CD4-positive, CD25-positive, alpha-beta regulatory T cell (primary cell): ENCODE measurements around the gene KRTAP9-1. TPM values are rescaled to one million over a fixed set of nuclear protein-coding genes. Genes with fewer than 3 reads are reported as not detected.
"Not testable (repeated sequence)": the region's sequence is repeated elsewhere in the genome, so short reads cannot be mapped to it uniquely, and the experiment has no call there.

Experiments
- ATAC-seq, 2 donors: fragments of 150-1000 bp; cut with Tn5 transposase; one replicate each; pipeline ENCODE4 v1.10.0; 2021; ENCODE audit warnings: low read depth in 2 of 2, moderate number of reproducible peaks in 2 of 2, moderate library complexity in 1 of 2
- DNase-seq, 3 donors: peaks; one replicate each; pipeline versions ENCODE4 v3.0.0 to v3.0.0-alpha.2; 2012 to 2022; ENCODE audit warnings: mixed read lengths in 1 of 3
- H3K27ac ChIP-seq: one replicate; pipeline ENCODE4 v1.7.0; 2013; ENCODE audit warnings: mild to moderate bottlenecking, low read length; ENCODE audit not compliant: insufficient read depth, poor library complexity, severe bottlenecking
- H3K27me3 ChIP-seq: one replicate; pipeline ENCODE4 v1.7.0; 2013; ENCODE audit warnings: low read length; ENCODE audit not compliant: control insufficient read depth, insufficient read depth
- H3K36me3 ChIP-seq: one replicate; pipeline ENCODE4 v1.7.0; 2013; ENCODE audit warnings: mild to moderate bottlenecking, low read length, moderate library complexity; ENCODE audit not compliant: control insufficient read depth, insufficient read depth
- H3K4me1 ChIP-seq: 2 replicates; pipeline ENCODE4 v1.7.0; 2013; ENCODE audit warnings: mild to moderate bottlenecking, low read length; ENCODE audit not compliant: insufficient read depth, control insufficient read depth, poor library complexity, severe bottlenecking
- H3K4me3 ChIP-seq: one replicate; pipeline ENCODE4 v1.7.0; 2013; ENCODE audit warnings: low read depth, mild to moderate bottlenecking, low read length, moderate library complexity
- H3K9me3 ChIP-seq, 2 experiments: 1 replicate in 1 of 2; 2 replicates in 1 of 2; pipeline ENCODE4 v1.7.0; 2013; ENCODE audit warnings: low read length in 2 of 2, mild to moderate bottlenecking in 1 of 2, moderate library complexity in 1 of 2; ENCODE audit not compliant: control insufficient read depth in 2 of 2
- H3K27ac Mint-ChIP-seq, 3 donors: one replicate each; pipeline ENCODE4 v1.8.0; 2020 to 2022; ENCODE audit warnings: mild to moderate bottlenecking in 3 of 3, mixed read lengths in 3 of 3, moderate library complexity in 2 of 3
- H3K27me3 Mint-ChIP-seq: one replicate; pipeline ENCODE4 v1.8.0; 2022; ENCODE audit warnings: mild to moderate bottlenecking, mixed read lengths
- H3K36me3 Mint-ChIP-seq: one replicate; pipeline ENCODE4 v1.8.0; 2020; ENCODE audit warnings: mixed read lengths
- H3K4me1 Mint-ChIP-seq, 4 donors: one replicate each; pipeline ENCODE4 v1.8.0; 2020 to 2022; ENCODE audit warnings: mixed read lengths in 4 of 4, mild to moderate bottlenecking in 1 of 4
- H3K4me3 Mint-ChIP-seq, 4 donors: one replicate each; pipeline ENCODE4 v1.8.0; 2020 to 2022; ENCODE audit warnings: mild to moderate bottlenecking in 4 of 4, mixed read lengths in 4 of 4, moderate library complexity in 3 of 4
- H3K9me3 Mint-ChIP-seq, 7 donors: one replicate each; pipeline ENCODE4 v1.8.0; 2020 to 2022; ENCODE audit warnings: mixed read lengths in 7 of 7, mild to moderate bottlenecking in 3 of 7, moderate library complexity in 2 of 7
- polyA plus RNA-seq, 4 donors: library from polyadenylated mRNA; unstranded; fragments of 300-500 nt; fragmentation: Illumina TruSeq; gene quantifications; one replicate each; pipeline ENCODE4 v1.2.3, GENCODE V29; 2021
- total RNA-seq: library from RNA; stranded (reverse); gene quantifications from one replicate; pipeline ENCODE4 v1.2.3, GENCODE V29; 2022

KRTAP9-1 gene
- total and polyA plus RNA-seq, 5 donors from 2014 or later = not detected

DNA sequence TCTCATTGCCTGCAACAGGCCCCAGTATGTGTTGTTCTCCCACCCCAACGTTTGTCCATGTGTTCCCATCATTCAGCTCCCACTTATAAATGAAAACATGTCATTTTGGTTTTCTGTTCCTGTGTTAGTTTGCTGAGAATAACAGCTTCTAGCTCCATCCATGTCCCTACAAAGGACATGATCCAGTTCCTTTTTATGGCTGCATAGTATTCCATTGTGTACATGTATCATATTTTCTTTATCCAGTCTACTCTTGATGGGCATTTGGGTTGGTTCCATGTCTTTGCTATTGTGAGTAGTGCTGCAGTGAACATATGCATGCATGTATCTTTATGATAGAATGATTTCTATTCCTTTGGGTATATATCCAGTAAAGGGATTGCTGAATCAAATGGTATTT lies 26.0 kb downstream of the KRTAP9-1 start:
- Mint-ChIP-seq H3K4me3 (no peak overlapping the region), H3K36me3 (no peaks in the 10 kb centered on the region), H3K27ac (no peak overlapping the region), H3K4me1 (peaks cover 0 to 2% (median under 1%) of the 10 kb centered on the region in 4 donors), H3K9me3 (peaks cover 0 to 10% (median 2%) of the 10 kb centered on the region in 7 donors), H3K27me3 (peaks cover 23% of the 10 kb centered on the region)
- DNase-seq (no peak), ATAC-seq (no peak)
- H3K9me3 ChIP-seq = no peaks in the 10 kb centered on the region
- H3K36me3 ChIP-seq = no peaks in the 10 kb centered on the region
- H3K4me1 ChIP-seq = no peaks in the 10 kb centered on the region
- H3K27me3 ChIP-seq = peaks cover 10% of the 10 kb centered on the region
- no peak overlapping the region for H3K4me3 ChIP-seq
- no peak overlapping the region for H3K27ac ChIP-seq

DNA sequence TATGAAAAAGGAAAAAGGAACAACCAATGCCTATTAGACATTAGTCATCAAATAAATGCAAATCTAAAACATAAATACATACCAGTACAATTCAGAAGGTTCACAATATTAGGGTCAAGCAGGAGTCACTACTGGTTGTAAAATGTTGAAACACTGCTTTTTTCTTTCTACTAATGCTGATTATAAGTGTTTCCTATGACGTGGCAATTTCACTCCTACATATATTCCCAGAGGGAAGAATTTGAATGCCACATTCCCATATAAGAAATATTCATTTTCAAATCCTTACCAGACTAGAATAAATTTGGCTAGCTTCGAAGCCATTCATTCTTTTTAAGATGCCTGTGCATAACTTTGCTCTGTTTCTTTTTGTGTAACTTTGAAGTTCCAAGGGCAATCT lies 34.1 kb downstream of the KRTAP9-1 start:
- Histone ChIP-seq H3K4me1 (no peaks in the 10 kb centered on the region), H3K4me3 (no peak overlapping the region), H3K27ac (no peak overlapping the region), H3K27me3 (peaks cover 6% of the 10 kb centered on the region), H3K36me3 (no peaks in the 10 kb centered on the region), H3K9me3 (no peaks in the 10 kb centered on the region)
- DNase-seq = no peak
- no peak overlapping the region for H3K4me3 Mint-ChIP-seq
- H3K4me1 Mint-ChIP-seq = peaks cover 0 to 3% (median 0%) of the 10 kb centered on the region in 4 donors
- ATAC-seq = no peak
- H3K9me3 Mint-ChIP-seq = peaks cover 0 to 8% (median 2%) of the 10 kb centered on the region in 7 donors
- H3K36me3 Mint-ChIP-seq = no peaks in the 10 kb centered on the region
- no peak overlapping the region for H3K27ac Mint-ChIP-seq
- peaks cover 34% of the 10 kb centered on the region for H3K27me3 Mint-ChIP-seq

DNA sequence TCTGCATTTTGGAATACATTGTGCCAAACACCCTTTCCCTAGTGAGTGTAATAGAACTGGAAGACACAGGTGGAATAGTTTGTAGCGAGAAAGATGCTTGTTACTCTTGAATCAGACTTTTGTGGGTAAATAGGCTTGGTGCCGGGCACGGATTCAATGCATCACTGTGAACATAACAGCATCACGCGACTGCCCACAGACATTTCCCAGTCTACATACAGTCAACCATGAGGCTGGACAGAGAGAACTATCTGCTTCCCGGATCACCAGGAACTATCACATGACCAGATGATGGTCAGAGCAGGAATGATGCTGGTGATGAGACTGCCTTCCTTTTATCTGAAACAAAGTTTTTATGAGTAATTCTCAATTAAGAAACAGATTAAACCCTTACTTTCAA lies 36.4 kb downstream of the KRTAP9-1 start:
- no peaks in the 10 kb centered on the region for H3K9me3 ChIP-seq
- DNase-seq = no peak
- Mint-ChIP-seq H3K4me3 (no peak overlapping the region), H3K9me3 (peaks cover 0 to 1% (median 0%) of the 10 kb centered on the region in 7 donors), H3K27ac (no peak overlapping the region), H3K36me3 (no peaks in the 10 kb centered on the region), H3K4me1 (peaks cover 0 to 6% (median 2%) of the 10 kb centered on the region in 4 donors), H3K27me3 (peaks cover 26% of the 10 kb centered on the region)
- no peaks in the 10 kb centered on the region for H3K4me1 ChIP-seq
- peaks cover 9% of the 10 kb centered on the region for H3K27me3 ChIP-seq
- no peak overlapping the region for H3K4me3 ChIP-seq
- no peaks in the 10 kb centered on the region for H3K36me3 ChIP-seq
- no peak for ATAC-seq
- H3K27ac ChIP-seq = no peak overlapping the region

DNA sequence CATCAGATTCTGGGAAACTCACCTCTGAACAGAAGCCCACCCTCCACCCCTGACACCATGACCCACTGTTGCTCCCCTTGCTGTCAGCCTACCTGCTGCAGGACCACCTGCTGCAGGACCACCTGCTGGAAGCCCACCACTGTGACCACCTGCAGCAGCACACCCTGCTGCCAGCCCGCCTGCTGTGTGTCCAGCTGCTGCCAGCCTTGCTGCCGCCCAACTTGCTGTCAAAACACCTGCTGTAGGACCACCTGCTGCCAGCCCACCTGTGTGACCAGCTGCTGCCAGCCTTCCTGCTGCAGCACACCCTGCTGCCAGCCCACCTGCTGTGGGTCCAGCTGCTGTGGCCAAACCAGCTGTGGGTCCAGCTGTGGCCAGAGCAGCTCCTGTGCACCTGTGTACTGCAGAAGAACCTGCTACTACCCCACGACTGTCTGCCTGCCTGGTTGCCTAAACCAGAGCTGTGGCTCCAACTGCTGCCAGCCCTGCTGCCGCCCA lies 37.0 kb downstream of the KRTAP9-1 start, which contains the start of gene KRTAP9-2:
Gene KRTAP9-2, plus strand, starts transcription at position 51 of the 498 bp plus-strand sequence. Its CDS starts 7 bp downstream, at position 58.
- H3K27me3 ChIP-seq, H3K27ac ChIP-seq, H3K36me3 ChIP-seq, H3K4me1 ChIP-seq, H3K4me1 Mint-ChIP-seq, H3K9me3 ChIP-seq, H3K4me3 Mint-ChIP-seq, DNase-seq, H3K9me3 Mint-ChIP-seq, H3K36me3 Mint-ChIP-seq, ATAC-seq, H3K4me3 ChIP-seq, H3K27ac Mint-ChIP-seq: not testable (repeated sequence)
- H3K27me3 Mint-ChIP-seq = peaks cover 26% of the 10 kb centered on the region

DNA sequence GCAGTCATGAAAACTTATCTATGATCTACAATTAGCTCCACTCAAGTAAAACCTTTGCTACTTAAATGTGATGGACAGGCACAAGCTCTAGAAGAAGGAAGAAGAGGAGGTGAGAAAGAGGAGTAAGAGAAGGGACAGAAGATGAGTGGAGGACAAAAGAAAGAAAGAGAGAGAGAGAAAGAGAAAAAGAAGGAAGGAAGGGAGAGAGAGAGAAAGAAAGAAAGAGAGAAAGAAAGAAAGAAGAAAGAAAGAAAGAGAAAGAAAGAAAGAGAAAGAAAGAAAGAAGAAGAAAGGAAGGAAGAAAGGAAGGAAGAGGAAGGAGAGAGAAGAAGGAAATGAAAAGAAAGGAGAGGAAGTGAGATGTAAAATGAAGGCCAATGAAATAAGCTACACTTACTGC lies 40.4 kb downstream of the KRTAP9-1 start:
- no peak for DNase-seq
- no peak overlapping the region for H3K27ac Mint-ChIP-seq

DNA sequence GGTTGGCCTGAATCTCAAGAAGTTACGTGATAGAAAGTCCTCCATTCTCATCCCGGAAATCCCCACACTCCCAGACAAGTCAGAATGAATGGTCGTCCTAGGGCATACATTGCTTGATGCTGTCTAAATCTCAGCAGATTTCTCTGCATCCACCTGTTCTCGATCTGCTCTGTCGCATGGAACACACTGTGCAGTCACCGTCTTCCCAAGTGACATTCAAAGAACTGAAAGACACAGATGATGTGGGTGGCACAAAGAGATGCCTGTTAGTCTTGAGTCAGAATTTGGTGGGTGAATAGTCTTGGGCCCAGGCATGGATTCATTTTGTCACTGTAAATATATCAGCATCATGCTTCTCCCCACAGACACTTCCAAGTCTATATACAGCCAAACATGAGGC lies 42.0 kb downstream of the KRTAP9-1 start:
- Histone ChIP-seq H3K27me3 (peaks cover 12% of the 10 kb centered on the region), H3K4me3 (no peak overlapping the region), H3K27ac (no peak overlapping the region), H3K9me3 (no peaks in the 10 kb centered on the region), H3K4me1 (no peaks in the 10 kb centered on the region), H3K36me3 (no peaks in the 10 kb centered on the region)
- Mint-ChIP-seq H3K4me1 (peaks cover 0 to 7% (median 3%) of the 10 kb centered on the region in 4 donors), H3K9me3 (peaks cover 0 to 1% (median 0%) of the 10 kb centered on the region in 7 donors), H3K36me3 (no peaks in the 10 kb centered on the region), H3K4me3 (no peak overlapping the region), H3K27ac (no peak overlapping the region), H3K27me3 (peaks cover 34% of the 10 kb centered on the region)
- DNase-seq = no peak
- no peak for ATAC-seq

More for the DNA sequence above, 40.4 kb downstream of the KRTAP9-1 start:
- H3K9me3 Mint-ChIP-seq = peaks cover 0 to 1% (median 0%) of the 10 kb centered on the region in 7 donors
- Histone ChIP-seq H3K4me1 (no peaks in the 10 kb centered on the region), H3K9me3 (no peaks in the 10 kb centered on the region), H3K27me3 (peaks cover 12% of the 10 kb centered on the region), H3K4me3 (no peak overlapping the region), H3K27ac (no peak overlapping the region), H3K36me3 (no peaks in the 10 kb centered on the region)
- H3K36me3 Mint-ChIP-seq = no peaks in the 10 kb centered on the region
- H3K4me1 Mint-ChIP-seq = peaks cover 0 to 5% (median 3%) of the 10 kb centered on the region in 4 donors
- H3K27me3 Mint-ChIP-seq = peaks cover 27% of the 10 kb centered on the region
- H3K4me3 Mint-ChIP-seq = no peak overlapping the region
- ATAC-seq = no peak

DNA sequence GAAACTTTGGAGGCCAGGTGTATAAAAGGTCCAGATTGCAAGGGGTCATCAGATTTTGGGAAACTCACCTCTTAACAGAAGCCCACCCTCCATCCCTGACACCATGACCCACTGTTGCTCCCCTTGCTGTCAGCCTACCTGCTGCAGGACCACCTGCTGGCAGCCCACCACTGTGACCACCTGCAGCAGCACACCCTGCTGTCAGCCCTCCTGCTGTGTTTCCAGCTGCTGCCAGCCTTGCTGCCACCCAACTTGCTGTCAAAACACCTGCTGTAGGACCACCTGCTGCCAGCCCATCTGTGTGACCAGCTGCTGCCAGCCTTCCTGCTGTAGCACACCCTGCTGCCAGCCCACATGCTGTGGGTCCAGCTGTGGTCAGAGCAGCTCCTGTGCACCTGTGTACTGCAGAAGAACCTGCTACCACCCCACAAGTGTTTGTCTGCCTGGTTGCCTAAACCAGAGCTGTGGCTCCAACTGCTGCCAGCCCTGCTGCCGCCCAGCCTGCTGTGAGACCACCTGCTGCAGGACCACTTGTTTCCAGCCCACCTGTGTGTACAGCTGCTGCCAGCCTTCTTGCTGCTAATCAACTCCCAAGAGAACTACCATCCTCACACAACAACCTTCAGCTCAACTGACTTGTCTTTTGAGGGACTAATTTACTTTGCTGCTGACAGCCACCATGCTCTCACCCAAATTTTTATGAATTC lies 42.9 kb downstream of the KRTAP9-1 start, which contains the start of gene KRTAP9-3:
Gene KRTAP9-3, plus strand, starts transcription at position 51 of the 707 bp plus-strand sequence. Its CDS starts 53 bp downstream, at position 104.
- Mint-ChIP-seq H3K27me3 (peaks cover 38% of the 10 kb centered on the region), H3K27ac (peak within 1 kb of the TSS in 2 of 3 donors; percentile 7 to 8)
- not testable (repeated sequence) for ATAC-seq, H3K4me3 Mint-ChIP-seq, H3K36me3 ChIP-seq, H3K9me3 Mint-ChIP-seq, DNase-seq, H3K27ac ChIP-seq, H3K4me3 ChIP-seq, H3K9me3 ChIP-seq, H3K36me3 Mint-ChIP-seq, H3K4me1 ChIP-seq, H3K4me1 Mint-ChIP-seq
- H3K27me3 ChIP-seq = peaks cover 12% of the 10 kb centered on the region

DNA sequence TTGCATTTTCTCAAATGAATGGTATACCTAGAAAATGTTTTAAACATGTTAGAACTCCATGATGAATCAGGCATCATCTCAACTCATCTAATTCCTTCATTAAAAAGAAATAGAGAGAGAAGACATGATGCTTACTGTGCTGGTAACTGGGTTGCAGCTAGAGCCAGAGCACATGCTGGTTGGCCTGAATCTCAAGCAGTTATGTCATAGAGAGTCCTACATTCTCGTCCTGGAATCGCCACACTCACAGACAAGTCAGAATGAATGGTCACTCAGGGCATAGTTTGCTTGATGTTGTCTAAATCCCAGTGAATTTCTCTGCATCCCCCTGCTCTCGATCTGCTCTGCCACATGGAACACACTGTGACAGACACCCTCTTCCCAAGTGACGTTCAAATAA lies 47.4 kb downstream of the KRTAP9-1 start:
- not testable (repeated sequence) for DNase-seq, H3K9me3 Mint-ChIP-seq, H3K4me1 Mint-ChIP-seq, ATAC-seq, H3K4me3 Mint-ChIP-seq, H3K4me1 ChIP-seq, H3K4me3 ChIP-seq, H3K36me3 ChIP-seq, H3K27me3 ChIP-seq, H3K9me3 ChIP-seq, H3K27ac ChIP-seq, H3K36me3 Mint-ChIP-seq, H3K27ac Mint-ChIP-seq
- H3K27me3 Mint-ChIP-seq = peaks cover 39% of the 10 kb centered on the region
